Left ventricle myocardium superior (tissue), 1 donor: ENCODE results near the gene CCP110. TPM values are rescaled to one million over a fixed set of nuclear protein-coding genes. Genes with fewer than 3 reads are reported as not detected.

Experiments
- ATAC-seq: fragments of 200-7000 bp; cut with Tn5 transposase; one replicate; pipeline ENCODE4 v1.9.1; 2020; ENCODE audit warnings: mild to moderate bottlenecking, moderate library complexity
- DNase-seq: peaks from one replicate; pipeline ENCODE4 v3.0.0-alpha.2; 2020
- intact Hi-C: fragments of 100-400 bp; cut with micrococcal nuclease; formaldehyde crosslinking; loops from one replicate; pipeline ENCODE4 v1.11.0; 2022
- long read RNA-seq: library from polyadenylated mRNA; unstranded; transcript quantifications from one replicate; pipeline ENCODE4 v2.0.0, GENCODE V29; 2021
- total RNA-seq: library from RNA; stranded (reverse); fragmentation: NEBNext Ultra II Directional; extraction: Animal tissue kit (Norgen Biotek cat#: 25700); gene quantifications from one replicate; pipeline ENCODE4 v1.2.1, GENCODE V29; 2021
- donor health status: DM: no; HTN: yes; CAD: no; lungs with severe emphysema.

CCP110 gene
- 9.2 TPM for total RNA-seq
- long read RNA-seq, full-length matches to known transcripts, result 2 of 13 reads
- long read RNA-seq, partial matches to known transcripts, result 8 of 13 reads
- long read RNA-seq, other reads (novel, unspliced or antisense), result 3 of 13 reads

- intact Hi-C loops, result no loop called here
- peak; percentile 90 for ATAC-seq
- peak; percentile 98 for DNase-seq
Observed at GRCh38 chr16:19523559-19524355, at the start of gene CCP110. TSS of gene CCP110 (plus strand) at chr16:19523942. CDS start at chr16:19527882, 3,940 bp downstream.

GRCh38 chr16:19474617-19475016 lies 49.1 kb upstream of the CCP110 start:
- intact Hi-C loops, result no loop called here
- no peak for DNase-seq
- no peak for ATAC-seq

DNA sequence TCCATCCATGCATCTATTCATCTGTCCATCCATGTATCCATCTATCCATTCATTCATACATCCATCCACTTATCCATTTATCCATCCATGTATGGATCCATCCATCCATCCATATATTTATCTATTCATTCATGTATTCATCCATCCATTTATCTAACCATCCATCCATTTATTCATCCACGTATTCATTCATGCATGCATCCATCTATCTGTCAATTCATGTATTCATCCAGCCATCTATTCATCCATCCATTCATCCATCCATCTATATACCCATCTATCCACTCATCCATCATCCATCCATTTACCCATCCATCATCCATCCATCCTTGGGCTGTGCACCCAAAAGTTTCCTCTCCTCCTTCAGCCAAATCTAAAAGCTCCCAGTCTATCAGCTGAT lies 45.2 kb upstream of the CCP110 start:
- ATAC-seq (no peak), DNase-seq (no peak)
- intact Hi-C loops, result no loop called here

- DNase-seq (no peak), ATAC-seq (no peak)
- intact Hi-C loops, result no loop called here
Observed at GRCh38 chr16:19479302-19479721, 44.4 kb upstream of the CCP110 start.

DNA sequence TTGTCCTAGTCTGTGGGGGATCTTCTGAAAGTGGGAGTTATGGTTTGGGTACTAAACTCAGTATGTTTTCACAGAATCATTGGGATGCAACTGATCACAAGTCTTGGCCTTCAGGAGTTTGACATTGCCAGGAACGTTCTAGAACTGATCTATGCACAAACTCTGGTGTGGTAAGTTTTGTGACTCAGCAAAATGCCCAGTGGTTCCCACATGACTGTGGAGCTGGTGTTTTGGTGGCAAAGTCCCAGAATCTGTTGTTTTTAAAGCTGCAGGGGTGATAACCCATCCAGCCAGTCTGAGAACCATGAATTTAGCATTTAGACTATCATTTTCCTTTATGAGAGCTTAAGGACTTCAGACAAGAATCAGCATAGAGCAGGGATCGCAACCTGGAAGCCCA lies 42.4 kb upstream of the CCP110 start:
- DNase-seq (no peak), ATAC-seq (no peak)
- intact Hi-C loops, result no loop called here

DNA sequence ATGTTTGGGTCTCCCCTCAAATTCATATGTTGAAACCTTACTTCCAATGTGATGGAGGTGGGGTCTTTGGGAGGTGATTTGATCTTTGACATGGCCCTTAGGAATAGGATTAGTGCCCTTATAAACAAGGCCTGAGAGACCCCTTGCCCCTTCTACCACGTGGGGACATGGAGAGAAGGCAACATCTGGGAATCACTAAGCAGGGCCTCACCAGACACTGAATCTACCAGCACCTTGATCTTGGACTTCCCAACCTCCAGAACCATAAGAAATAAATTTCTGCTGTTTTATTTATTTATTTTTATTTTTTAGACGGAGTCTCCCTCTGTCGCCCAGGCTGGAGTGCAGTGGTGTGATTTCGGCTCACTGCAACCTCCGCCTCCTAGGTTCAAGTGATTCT lies 42.0 kb upstream of the CCP110 start:
- ATAC-seq (no peak), DNase-seq (no peak)
- intact Hi-C loops, result no loop called here

DNA sequence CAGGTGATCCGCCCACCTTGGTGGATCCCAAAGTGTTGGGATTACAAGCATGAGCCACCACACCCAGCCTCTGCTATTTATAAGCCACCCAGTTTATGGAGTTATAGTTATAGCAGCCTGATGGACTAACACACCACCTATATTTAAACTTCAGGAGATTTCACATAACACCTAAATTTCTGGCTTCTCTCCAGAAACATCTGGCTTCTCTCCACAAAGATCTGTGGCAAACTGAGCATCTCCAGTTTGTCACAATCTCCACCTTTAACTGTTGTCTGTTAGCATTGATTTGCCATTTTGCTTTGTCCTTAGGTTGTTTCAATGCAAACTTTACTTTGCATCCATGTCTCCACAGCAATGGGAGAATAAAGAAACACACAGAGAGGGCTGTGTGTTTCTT lies 41.5 kb upstream of the CCP110 start:
- DNase-seq (no peak), ATAC-seq (no peak)
- intact Hi-C loops, result no loop called here

DNA sequence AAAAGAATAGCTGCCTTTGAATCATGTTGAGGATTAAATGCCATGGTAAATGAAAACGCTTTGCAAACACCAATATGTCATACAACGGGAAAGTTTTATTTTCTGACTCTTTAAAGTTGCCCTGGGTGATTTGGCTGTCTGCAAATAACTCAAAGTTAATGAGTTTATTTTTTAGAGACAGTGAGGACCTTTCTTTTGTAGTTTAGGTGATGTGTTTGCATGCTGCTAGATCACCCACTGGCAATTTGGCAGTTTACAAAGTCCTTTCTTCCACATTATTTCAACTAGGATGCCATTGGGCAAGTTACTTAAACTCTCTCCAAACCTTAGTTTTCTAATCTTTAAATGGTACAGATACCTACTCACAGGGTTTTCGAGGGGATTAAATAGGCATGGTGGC lies 39.6 kb upstream of the CCP110 start:
- DNase-seq, result no peak
- no peak for ATAC-seq
- intact Hi-C loops, result no loop called here

DNA sequence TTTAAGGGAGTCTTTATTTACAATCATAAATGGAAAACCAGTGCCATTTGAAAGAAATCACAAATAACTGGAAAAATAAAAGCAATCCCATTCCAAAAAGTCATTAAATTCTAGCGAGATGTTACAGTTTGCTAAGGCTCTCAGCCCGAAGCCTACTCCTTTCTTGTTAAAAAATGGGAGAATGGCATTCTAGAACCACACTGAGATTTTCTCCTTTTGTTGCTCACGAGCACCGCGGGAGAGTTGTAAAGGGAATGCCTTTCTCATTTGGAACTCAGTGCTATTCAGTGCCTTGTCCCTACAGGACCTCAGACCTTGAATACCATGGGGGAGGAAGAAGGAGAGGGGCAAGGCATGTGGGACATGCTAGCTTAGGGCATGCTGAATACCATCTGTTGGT lies 38.1 kb upstream of the CCP110 start:
- ATAC-seq (no peak), DNase-seq (no peak)
- intact Hi-C loops, result no loop called here

DNA sequence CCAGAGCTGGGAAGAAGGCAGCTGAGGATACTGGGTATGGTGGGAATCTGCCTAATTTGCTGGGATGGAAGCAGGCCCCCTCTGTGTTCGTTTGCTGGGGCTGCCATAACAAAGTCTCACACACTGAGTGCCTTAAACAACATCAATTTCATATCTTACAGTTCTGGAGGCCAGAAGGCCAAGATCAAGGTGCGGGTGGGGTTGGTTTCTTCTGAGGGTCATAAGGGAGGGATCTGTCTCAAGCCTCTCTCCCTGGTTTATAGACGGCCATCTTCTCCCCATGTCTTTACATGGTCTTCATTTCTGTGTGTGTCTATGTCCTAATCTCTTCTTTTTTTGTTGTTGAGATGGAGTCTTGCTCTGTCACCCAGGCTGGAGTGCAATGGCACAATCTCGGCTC lies 37.7 kb upstream of the CCP110 start:
- DNase-seq (no peak), ATAC-seq (no peak)
- intact Hi-C loops, result no loop called here

DNA sequence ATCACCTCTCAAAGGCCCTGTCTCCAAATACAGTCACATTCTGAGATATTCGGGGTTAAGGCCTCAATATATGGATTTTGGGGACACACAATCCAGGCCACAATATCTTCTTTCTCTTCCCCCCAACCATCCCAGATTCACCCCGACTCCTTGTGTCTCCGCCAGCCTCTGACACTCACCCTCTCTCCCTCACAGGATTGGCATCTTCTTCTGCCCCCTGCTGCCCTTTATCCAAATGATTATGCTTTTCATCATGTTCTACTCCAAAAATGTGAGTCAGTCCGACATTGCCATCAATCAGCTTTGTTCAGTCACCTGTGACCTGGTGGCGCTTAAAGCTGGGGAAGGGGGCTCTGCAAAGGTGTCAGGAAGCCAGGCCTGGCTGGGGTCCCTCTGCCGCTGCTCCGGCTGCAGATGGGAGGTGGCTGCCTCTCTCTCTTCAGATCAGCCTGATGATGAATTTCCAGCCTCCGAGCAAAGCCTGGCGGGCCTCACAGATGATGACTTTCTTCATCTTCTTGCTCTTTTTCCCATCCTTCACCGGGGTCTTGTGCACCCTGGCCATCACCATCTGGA lies 36.9 kb upstream of the CCP110 start:
- no peak for ATAC-seq
- intact Hi-C loops, result no loop called here
- DNase-seq, result no peak

DNA sequence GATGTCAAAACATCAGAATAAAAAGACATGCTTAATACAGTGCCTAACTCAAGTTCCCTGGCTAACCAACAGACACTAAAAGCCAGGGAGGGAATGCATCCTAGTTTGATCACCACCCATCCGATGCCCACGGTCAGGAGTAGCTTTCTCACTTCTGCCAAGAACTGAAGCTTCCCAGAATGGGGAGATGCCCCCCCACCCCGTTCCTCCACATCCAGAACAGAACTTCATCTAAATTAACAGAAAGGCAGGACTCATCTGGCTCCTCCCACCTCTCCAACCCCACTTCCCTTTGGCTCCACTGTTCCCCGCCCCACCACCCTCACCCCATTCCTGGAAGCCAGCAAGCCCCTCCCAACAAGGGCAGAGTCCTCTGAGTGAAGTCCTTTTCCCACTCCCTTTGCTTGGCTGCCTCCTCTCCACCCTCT lies 35.5 kb upstream of the CCP110 start:
- no peak for DNase-seq
- intact Hi-C loops, result no loop called here
- ATAC-seq, result no peak

DNA sequence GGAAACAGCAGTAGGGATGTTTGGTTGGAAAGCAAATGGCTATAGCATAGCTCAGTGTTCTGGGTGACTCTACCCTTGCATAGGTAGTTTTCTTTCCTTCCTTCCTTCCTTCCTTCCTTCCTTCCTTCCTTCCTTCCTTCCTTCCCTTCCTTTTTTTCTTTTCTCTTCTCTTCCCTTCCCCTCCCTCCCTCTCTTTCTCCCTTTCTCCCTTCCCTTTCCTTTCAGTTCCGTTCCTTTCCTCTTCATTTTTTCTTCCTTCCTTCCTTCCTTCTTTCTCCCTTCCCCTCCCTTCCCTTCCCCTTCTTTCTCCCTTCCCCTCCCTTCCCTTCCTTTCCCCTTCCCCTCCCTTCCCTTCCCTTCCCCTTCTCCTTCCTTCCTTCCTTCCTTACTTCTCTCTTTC lies 33.1 kb upstream of the CCP110 start:
- DNase-seq (no peak), ATAC-seq (no peak)
- intact Hi-C loops, result no loop called here

DNA sequence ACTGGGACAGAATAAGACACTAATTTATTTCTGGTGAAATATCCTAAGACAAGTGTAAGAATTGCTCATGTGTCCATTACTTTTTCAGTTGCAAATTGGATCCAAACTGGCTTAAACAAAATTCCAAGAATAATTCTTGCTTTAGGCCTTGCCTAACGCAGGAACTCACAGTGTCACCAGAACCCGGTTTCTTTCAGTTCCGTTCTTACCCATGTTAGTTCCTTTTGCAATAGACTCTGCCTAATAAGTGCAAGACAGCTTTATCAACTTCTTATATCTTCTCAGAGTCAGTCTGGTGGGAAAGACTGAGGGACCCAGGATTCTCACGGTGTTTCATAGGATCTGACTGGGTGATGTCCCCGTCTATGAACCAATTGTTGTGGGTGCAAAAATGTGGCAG lies 26.6 kb upstream of the CCP110 start:
- ATAC-seq (no peak), DNase-seq (no peak)
- intact Hi-C loops, result no loop called here

DNA sequence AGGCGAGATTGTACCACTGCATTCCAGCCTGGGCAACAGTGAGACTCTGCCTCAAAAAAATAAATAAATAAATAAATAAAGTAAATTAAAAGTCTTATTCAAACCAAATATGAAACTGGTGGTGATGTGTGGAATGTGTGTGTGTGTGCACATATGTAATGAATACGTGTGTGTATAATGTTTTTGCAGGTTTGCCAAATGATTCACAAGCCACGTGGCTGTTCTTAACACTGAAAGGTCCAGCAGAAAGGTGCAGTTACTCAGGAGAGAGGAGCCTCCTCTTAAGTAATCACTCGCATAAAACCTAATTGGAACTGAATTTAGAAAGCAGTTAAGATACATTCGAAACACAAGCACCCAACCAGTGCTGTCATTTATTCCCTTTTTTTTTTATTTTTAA lies 24.7 kb upstream of the CCP110 start:
- DNase-seq, result no peak
- intact Hi-C loops, result no loop called here
- no peak for ATAC-seq

- DNase-seq (no peak), ATAC-seq (no peak)
- intact Hi-C loops, result no loop called here
Observed at GRCh38 chr16:19499481-19499880, 24.3 kb upstream of the CCP110 start.

DNA sequence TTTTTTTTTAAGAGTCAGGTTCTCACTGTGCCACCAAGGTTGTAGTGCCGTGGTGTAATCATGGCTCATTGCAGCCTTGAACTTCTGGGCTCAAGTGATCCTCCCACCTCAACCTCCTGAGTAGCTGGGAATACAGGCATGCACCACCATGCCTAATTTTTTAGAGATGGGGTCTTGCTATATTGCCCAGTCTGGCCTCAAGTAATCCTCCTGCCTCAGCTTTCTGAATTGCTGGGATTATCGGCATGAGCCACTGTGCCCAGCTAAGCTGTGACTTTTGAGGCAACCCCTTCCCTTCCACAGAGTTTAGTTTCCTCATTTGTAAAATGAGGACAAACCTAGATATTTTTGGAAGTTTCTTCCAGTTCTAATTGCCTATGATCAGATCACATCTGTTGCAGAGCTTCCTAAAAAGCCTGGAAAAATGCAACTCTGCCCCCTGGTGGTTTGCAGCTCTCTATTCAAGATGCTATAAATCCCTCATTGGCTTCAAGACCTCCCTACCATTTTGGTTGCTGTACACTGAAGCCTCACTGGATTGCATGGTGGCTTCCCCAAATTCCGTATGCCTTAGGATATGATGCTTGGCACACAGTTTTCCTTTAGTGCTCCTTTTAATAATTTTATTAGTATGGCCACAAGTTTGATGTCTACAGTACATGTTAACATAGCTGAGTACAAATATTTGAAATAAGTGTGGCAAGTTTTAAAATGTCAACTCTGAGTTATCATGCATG lies 21.2 kb upstream of the CCP110 start:
- DNase-seq (peak; percentile 63), ATAC-seq (peak; percentile 65)
- intact Hi-C loops, result no loop called here

DNA sequence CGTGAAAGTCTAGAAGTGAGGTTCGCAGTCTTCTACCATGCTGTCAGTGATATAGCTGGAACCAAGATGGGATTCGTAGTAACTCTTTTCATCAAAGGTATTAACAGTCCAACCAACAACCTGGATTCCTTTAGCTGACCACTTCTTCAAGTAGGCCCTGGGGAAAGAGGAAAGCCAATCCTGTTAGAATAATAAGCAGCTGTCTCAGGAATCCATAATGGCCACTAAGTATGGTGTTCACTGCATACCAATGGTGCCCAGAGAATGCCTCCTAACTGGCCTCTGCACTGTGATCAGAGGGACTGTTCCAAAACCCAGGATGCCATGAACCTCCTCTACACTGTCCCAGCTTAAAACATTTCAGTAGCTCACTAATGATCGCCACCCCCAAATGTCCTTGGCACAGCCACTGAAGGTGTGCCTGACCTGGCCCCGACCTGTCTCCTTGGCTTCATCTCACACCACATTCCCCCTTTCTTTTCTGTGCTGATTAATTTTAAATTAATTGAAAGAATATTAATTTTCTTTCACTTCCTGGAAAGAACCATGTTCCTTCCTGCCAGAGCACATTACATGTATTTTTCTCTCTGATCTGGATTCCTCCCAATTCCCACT lies 20.2 kb upstream of the CCP110 start:
- intact Hi-C loops, result no loop called here
- DNase-seq (no peak), ATAC-seq (no peak)

DNA sequence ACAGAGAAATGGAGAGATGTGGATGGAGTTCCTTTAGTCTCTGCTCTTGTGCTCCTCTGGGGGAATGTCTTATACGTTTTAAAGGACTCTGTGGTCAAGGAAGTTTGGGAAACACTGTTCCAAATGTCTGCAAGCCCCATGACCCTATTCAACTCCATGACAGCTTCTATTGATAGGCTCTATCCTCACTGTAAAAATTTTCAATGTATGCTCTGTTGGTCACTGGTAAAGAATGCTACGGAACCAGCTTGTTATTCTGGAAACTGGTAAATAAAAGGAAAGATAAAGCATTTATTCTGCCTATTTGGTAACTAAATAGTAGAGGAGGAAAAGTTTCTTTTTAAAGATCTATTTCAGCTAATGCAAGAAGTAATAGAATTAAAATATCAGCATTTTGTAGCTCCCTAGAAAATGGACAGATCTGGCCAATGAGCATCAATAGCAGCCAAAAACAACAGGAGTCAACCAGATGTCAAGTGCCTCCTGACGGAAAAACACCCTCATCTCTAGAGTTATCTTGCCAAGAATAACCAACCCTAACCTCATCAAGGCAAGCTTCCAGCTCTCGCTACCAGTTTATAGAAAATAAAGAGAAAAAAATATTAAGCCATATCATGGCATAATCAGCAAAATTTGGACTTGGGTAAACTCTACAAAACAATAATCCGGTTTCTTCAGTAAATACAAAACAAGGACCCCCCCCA lies 18.0 kb upstream of the CCP110 start:
- DNase-seq (no peak), ATAC-seq (peak; percentile 68)
- intact Hi-C loops, result no loop called here
